Measurements from ENCODE around the gene CDK5R2.

Gene CDK5R2

DNA sequence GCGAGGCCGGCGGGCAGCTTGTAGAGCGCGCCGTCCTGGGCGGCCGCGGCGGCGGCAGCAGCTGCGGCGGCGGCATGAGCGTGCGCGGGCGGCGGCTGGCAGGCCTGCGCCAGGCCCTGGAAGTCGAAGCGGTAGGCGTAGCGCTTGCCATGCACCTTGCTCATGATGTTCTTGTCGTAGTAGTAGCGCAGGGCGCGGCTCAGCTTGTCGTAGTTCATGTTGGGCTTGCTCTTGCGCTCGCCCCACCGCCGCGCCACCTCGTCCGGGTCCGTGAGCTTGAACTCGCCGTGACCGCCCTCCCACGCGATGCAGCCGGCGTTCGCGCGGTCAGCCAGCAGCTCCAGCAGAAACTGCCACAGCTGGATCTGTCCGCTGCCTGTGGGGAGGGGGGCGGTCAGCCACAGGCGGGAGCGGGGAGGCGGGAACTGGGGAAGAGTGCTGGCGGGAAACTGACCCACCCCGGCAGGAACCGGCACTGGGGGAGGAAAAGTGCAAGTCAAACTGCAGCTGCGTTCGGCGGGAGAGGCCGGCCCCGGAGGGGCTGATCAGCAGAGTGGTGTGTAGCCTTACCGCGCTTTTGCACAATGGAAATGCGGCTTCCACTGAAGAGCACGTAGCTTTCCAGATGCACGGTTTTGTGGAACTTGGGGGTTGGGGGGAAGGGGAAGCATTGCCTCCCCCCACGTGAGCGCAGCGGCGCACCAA lies 22.6 kb downstream of the CDK5R2 start:
- no peak for TF ChIP-seq CTCF (IDR thresholded peaks at IDR 0.05)

DNA sequence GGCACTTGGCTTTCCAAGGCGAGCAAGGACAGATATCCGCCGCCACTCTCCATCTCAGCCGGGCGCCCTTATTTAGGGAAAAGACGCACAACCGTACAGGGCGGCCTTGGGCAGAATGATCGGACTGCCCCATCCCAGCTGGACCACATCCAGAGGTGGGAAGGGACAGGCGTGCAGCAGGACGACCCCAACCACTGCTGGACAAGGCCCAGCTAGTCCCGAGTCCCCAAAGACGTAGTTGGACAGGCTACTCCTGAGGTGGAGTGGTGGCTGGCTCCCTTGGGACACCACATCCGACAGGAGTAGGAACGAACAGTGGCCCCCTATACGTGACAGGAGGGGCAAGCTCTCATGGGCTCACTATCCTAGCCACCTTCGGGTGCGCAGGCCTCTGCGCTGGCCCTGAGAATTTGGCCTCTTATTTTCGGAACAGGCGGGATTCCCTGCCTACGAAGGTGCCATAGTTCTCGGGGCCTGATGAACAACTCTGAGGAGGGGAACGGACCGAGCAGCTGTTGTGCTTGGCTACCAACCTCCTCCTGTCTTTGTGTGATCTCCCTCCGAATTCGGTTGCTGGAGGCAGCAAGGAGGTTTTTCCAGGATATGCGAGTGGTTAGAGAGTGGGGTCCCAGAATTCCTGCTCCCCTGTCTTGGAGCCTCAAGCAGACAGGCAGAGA lies 23.3 kb downstream of the CDK5R2 start:
- no peak for TF ChIP-seq CTCF (IDR thresholded peaks at IDR 0.05)

DNA sequence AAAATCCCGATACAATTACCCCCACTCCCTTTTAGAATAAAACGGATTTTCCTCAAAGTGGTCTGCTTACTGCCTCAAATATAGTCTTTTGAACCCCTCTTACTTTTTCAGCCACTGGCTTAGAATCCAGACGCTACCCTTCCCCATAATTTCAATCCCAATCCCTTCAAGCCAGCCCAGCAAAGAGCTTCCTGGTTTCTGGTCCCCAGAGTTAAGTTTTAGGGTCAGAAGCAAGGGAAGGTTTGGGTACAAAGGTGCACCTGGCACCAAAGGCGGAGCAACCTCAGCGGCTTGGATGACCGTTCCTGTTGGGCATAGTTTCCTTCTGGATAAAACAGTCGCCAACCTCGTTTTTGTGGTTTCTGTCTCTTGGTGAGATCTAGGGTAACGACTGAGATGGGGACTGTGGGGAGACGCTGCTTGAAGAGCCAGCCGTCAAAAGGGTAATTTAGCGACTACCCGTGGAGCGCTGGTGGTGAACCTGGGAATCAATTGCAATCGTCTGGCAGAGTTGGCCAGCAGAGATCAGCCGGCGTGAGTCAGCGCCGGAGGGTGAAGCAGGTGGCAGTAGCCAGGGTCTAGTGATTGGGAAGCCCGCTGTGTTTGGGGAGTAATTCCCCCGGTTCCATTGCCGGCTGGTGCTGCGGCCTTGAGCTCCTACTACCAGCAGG lies 23.9 kb downstream of the CDK5R2 start:
- no peak for TF ChIP-seq CTCF (IDR thresholded peaks at IDR 0.05)

- TF ChIP-seq CTCF (IDR thresholded peaks at IDR 0.05) = no peak
These were observed 24.4 kb downstream of the CDK5R2 start for GRCh38 chr2:218983934-218984238.

GRCh38 chr2:218984239-218985020 lies 25.0 kb downstream of the CDK5R2 start:
- no peak for TF ChIP-seq CTCF (IDR thresholded peaks at IDR 0.05)

GRCh38 chr2:218985021-218985324 lies 25.5 kb downstream of the CDK5R2 start, which contains the start of gene FEV:
TSS of gene FEV (minus strand) at chr2:218985184. CDS start at chr2:218985075, 109 bp downstream.
- no peak for TF ChIP-seq CTCF (IDR thresholded peaks at IDR 0.05)

GRCh38 chr2:218985325-218986091 lies 26.0 kb downstream of the CDK5R2 start:
- no peak for TF ChIP-seq CTCF (IDR thresholded peaks at IDR 0.05)
